Ramos (cell line): Measurements from ENCODE around the gene EIPR1.
"Not testable (repeated sequence)": the region's sequence is repeated elsewhere in the genome, so short reads cannot be mapped to it uniquely, and the experiment has no call there.

Source experiments
- in situ Hi-C: fragments of 300-500 bp; cut with MboI; formaldehyde crosslinking; loops from one replicate; pipeline ENCODE4 v1.14.3; 2022; ENCODE audit warnings: low sequenced_read_pairs; ENCODE audit not compliant: unreplicated experiment

EIPR1 gene

DNA sequence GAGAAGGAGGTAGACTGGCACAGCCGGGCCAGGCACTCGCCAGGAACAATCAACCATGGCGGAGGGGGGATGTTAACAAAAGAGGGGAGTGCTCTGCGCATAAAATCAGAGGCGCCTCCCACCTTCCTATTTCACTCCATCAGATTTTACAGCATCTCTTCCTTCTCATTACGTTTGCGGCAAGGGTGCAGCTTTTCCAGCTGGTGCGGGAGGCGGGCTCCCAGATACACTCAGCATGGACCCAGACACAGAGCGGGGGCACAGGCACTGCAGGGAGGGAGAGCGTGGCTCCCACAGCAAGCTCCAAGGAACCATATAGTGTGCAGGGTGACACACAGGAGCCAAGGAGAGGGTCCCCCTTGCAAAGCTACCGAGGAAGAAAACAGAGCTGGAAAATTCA, 176.3 kb downstream of the EIPR1 start:
- in situ Hi-C loops = no loop called here

DNA sequence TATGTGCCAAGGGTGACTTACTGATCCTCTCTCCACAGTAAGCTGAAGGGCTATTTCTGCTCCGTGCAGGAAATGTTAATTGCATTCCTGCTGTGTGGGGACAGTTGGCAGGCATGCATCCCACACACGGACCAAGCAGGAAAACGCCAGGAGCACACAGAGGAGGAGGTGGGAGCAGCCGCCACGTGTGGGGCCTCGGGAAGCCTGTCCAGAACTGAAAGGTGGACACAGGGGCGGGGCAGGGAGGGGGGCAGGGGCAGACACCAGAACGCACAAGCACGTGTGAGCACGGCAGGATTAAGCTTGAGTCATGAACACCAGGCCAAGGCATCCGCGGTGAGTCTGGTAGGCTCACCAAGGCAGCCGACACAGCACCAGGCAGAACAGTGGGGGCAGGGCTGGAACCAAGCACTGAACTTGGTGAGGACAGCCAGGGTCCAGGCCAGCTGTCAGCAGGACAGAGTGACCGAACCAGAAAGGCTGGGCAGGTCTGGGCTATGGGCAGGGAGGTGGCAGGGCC, 177.1 kb downstream of the EIPR1 start:
- in situ Hi-C loops = no loop called here

DNA sequence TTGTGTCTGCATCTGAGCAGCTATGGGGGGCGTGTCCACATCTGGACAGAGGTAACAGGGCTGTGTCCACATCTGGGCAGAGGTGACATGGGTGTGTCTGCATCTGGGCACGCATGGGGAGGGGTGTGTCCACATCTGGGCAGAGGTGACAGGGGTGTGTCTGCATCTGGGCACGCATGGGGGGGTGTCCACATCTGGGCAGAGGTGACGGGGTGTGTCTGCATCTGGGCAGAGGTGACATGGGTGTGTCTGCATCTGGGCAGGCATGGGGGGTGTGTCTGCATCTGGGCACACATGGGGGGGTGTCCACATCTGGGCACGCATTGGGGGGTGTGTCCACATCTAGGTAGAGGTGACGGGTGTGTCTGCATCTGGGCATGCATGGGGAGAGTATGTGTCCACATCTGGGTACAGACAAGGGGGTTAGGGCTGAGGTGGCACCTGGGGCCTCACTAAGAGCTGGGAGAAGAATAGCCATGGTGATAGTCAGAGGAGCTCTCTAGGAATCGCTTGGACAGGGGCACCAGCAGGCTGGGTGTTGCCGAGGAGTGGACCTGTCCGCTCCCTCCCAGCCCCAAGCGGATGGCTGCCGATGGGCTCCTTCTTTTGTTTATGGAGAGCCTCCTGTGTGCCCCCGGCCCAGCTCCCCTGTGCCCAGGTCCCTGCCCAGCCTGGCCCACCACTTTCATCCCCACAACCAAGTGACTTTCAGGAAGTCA, 177.8 kb downstream of the EIPR1 start:
- in situ Hi-C loops = no loop called here

GRCh38 chr2:3198671-3199192, 178.9 kb downstream of the EIPR1 start:
- in situ Hi-C loops = not testable (repeated sequence)

- in situ Hi-C loops = no loop called here
Measured at GRCh38 chr2:3198119-3198518, 179.5 kb downstream of the EIPR1 start.

DNA sequence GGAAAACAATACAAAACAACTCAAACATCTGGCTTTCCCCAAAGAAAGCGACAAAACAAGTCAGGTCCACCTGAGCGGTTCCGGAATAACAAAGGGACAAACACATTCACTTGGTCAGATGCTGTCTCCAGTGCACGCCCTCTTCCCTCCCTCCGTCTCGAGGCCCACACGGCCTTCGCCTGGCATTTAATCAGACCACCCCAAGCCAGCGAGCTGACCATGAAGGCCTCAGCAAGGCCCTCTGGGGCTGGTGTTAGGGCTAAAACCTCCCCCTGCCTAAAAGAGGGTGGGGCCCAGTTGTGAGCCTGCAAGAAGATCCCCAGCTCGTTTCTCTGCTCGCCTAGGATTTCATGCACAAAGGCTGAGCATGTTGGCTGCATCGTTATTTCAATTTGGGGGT, 180.3 kb downstream of the EIPR1 start:
- in situ Hi-C loops = no loop called here

- in situ Hi-C loops = no loop called here
Measured at GRCh38 chr2:3196716-3197115, 180.9 kb downstream of the EIPR1 start.

GRCh38 chr2:3195641-3196476, 181.8 kb downstream of the EIPR1 start:
- in situ Hi-C loops = no loop called here

DNA sequence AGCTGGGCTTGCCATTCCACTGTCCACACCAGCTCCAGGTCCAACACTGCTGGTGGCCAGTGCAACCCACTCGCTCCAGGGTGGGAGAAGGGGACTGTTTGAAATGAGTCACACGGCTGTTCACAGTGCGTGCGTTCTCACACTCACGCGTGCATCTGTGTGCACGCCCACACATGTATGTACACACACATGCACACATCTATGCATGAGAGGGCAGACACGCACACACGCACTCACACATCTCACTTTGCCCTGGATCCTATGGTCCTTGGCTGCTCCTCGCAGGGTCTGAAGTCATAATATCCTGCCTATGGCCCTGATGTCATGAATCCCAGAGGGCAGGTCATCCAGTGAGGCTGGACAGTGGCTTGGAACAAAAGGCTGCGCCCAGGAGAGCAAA, 182.8 kb downstream of the EIPR1 start:
- in situ Hi-C loops = no loop called here

GRCh38 chr2:3193443-3194330, 183.9 kb downstream of the EIPR1 start:
- in situ Hi-C loops = no loop called here

DNA sequence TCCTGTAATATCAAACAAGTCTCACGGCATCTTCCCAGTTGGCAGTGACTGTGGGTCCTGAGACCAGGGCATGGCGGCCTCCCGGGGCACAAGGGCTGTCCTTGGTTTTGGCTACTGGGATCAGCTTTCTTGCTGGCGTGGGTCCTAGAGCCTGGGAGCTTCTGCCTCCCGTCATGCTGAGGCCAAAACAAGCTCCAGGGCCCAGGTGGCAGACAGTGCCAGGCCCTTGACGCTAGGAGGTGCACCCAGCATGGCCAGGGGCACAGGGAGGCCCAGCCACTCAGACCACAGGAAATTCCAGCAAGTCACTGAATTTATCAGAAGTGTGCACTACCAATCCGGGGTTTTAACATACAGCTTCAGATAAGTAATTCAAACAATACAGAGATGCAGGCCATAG, 184.7 kb downstream of the EIPR1 start:
- in situ Hi-C loops = no loop called here

DNA sequence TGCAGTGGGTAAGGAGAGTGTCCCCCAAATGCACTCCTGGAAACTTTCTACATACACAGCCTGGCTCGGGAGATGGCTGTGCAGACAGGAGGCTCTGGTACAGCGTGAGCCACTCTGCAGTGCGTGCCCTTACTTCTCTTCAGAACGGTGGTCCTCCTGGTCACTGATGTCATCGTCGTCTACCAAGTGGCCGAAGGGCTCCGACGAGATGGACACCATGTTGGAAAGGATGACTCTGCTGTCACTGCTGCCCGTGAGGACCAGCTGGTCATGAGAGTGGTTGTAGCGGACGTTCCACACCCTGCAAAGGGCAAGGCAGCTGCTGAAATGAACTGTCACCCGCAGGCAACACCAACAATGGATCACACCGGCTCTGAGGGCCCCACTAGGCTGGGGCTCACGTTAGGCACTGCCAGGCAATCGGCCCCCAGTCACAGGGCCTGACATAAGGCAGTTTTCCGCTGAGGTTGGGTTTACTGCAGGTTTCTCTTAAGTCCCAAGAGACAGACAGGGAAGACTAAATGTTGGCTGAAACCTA, 185.3 kb downstream of the EIPR1 start:
- in situ Hi-C loops = no loop called here

DNA sequence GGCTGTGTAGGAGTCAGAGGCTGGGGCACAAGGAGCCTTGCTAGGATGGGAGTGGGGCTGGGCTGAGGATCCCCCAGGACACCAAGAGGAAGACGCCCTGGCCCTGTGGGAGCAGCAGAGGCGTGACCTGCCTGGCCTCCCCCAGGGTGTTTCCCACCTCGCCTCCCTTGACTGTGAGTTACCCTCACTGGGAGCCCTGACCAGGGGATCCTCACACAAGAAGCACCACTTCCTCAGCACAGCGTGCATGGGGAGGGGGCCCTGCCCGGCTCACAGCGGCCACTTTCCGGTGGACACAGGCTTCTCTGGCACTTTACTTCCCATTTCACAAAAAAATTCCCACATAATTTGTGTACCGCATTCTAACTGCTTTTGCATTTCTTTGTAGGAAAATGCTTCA, 187.7 kb downstream of the EIPR1 start:
- in situ Hi-C loops = no loop called here

- in situ Hi-C loops = no loop called here
Measured at GRCh38 chr2:3189076-3189591, 188.5 kb downstream of the EIPR1 start.

GRCh38 chr2:3188405-3188946, 189.1 kb downstream of the EIPR1 start:
- in situ Hi-C loops = no loop called here

DNA sequence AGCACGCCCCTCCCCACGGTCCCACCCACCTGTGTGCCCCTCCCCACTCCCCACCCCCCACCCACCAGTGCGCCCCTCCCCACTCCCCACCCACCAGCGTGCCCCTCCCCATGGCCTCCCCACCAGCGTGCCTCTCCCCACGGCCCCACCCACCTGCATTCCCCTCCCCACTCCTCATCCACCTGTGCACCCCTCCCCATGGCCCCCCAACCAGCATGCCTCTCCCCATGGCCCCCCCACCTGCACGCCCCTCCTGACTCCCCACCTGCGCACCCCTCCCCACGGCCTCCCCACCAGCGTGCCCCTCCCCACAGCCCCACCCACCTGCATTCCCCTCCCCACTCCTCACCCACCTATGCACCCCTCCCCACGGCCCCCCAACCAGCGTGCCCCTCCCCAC, 190.2 kb downstream of the EIPR1 start:
- in situ Hi-C loops = no loop called here

DNA sequence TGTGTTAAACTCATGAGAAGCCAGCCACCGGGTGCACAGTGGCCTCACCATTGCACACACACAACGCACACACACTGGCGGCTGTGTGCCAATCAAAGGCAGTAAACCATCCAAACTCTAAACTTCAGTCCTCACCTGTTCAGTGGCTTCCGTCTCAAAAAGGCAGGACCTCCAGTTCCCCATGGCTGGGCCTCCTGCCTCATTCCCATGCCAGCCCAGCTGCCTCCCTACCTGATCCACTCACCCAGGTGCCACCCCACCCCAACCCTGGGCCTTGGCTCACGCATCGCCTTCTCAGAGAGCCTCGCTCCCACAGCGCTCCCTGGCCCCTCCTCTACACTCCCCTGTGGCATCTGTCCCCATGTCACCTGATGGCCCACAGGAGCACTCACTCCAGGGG, 190.9 kb downstream of the EIPR1 start:
- in situ Hi-C loops = no loop called here

DNA sequence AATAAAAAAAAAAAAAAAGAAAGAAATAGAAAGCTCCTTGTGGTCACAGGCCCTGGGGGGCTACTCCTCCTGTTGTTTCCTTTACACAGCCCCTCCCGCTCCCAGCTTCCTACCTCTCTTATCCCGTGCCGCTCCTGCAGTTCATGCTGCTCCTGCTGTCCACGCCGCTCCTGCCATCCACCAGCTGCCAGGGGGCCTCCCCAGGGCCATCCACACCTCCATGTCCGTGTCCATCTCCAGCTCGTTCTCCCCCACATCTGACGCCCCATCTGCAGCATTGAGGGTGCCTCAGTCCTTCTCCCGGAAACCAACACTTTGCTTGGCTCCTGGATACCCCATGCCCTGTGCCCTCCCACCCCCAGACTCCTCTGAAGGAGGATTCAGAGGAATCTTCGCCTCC, 191.7 kb downstream of the EIPR1 start:
- in situ Hi-C loops = no loop called here

GRCh38 chr2:3185256-3185655, 192.4 kb downstream of the EIPR1 start:
- in situ Hi-C loops = no loop called here

DNA sequence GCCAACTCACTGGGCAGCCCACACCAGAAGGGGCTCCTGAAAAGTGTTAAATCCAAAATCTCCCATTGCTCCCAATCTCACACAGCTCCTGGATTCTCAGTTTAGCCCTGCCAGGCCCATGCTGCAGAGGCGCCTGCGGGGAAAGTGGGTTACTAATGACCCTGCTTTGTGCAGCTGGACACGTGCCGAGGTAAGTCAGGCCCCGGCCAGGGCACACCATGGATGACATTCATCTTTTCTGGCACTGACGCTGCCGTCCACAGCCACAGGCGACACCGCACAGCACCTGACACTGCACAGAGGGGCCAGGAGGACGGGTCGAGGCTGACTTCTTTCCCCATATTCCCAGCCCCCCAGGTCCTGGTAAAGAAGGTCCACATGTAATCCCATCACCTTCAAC, 193.5 kb downstream of the EIPR1 start:
- in situ Hi-C loops = no loop called here
